Adrenal gland (tissue), 5 donors: ENCODE results near the gene HES5.

Source experiments
- CTCF ChIP-seq, 6 experiments: fragments of 450-650 bp in 4 of 6; fragments of 200-600 bp in 2 of 6; sonication (generic) in 1 of 6; IDR thresholded peaks; 1 replicate in 5 of 6; 2 replicates in 1 of 6; pipeline versions ENCODE4 v1.5.1 to v1.8.0; 2016 to 2021; ENCODE audit warnings: antibody characterized with exemption in 6 of 6, mild to moderate bottlenecking in 2 of 6, moderate library complexity in 1 of 6
- POLR2A ChIP-seq, 2 donors: fragments of 450-650 bp; IDR thresholded peaks; one replicate each; pipeline ENCODE4 v1.6.1; 2017; ENCODE audit warnings: antibody characterized with exemption in 2 of 2, mild to moderate bottlenecking in 2 of 2, moderate library complexity in 1 of 2
- donor health status: DM: no; HTN: no; CAD: no.

- TF ChIP-seq POLR2A (IDR thresholded peaks at IDR 0.05) (no peak), CTCF (IDR thresholded peaks at IDR 0.05) (no peak)
Measured at GRCh38 chr1:2544875-2545640, 15.0 kb upstream of the HES5 start.
